Activated T-cell treated with anti-CD3 and anti-CD28 coated beads, Interleukin-2, amount 50 U/mL, for 72 hours (primary cell): ENCODE data around the gene ADCY5. TPM values are rescaled to one million over a fixed set of nuclear protein-coding genes. Genes with fewer than 3 reads are reported as not detected.

Experiments used
- ATAC-seq, 2 donors: fragments of 150-1000 bp; cut with Tn5 transposase; replicated peaks in 1 of 2; 2 replicates each; pipeline ENCODE4 v1.10.0; 2021; ENCODE audit warnings: moderate library complexity in 2 of 2, mild to moderate bottlenecking in 1 of 2
- DNase-seq, 2 donors: peaks; one replicate each; pipeline ENCODE4 v3.0.0; 2021 to 2022; ENCODE audit warnings: mixed read lengths in 1 of 2
- H3K27ac Mint-ChIP-seq: one replicate; pipeline ENCODE4 v1.8.0; 2022; ENCODE audit warnings: mild to moderate bottlenecking, moderate library complexity, mixed read lengths
- H3K27me3 Mint-ChIP-seq: one replicate; pipeline ENCODE4 v1.8.0; 2022; ENCODE audit warnings: low read depth, mixed read lengths
- H3K36me3 Mint-ChIP-seq, 2 donors: one replicate each; pipeline ENCODE4 v1.8.0; 2022; ENCODE audit warnings: mixed read lengths in 2 of 2, mild to moderate bottlenecking in 1 of 2; ENCODE audit not compliant: insufficient read depth in 2 of 2
- H3K4me1 Mint-ChIP-seq: one replicate; pipeline ENCODE4 v1.8.0; 2022; ENCODE audit warnings: low read depth, mixed read lengths
- H3K4me3 Mint-ChIP-seq, 2 donors: one replicate each; pipeline ENCODE4 v1.8.0; 2022; ENCODE audit warnings: mild to moderate bottlenecking in 2 of 2, mixed read lengths in 2 of 2, moderate library complexity in 2 of 2
- H3K9me3 Mint-ChIP-seq, 2 donors: one replicate each; pipeline ENCODE4 v1.8.0; 2022; ENCODE audit warnings: mixed read lengths in 2 of 2
- total RNA-seq, 2 donors: library from RNA; stranded (reverse); gene quantifications; one replicate each; pipeline ENCODE4 v1.2.3, GENCODE V29; 2022

The ADCY5 gene
- total RNA-seq, 2 donors from 2014 or later, result not detected

DNA sequence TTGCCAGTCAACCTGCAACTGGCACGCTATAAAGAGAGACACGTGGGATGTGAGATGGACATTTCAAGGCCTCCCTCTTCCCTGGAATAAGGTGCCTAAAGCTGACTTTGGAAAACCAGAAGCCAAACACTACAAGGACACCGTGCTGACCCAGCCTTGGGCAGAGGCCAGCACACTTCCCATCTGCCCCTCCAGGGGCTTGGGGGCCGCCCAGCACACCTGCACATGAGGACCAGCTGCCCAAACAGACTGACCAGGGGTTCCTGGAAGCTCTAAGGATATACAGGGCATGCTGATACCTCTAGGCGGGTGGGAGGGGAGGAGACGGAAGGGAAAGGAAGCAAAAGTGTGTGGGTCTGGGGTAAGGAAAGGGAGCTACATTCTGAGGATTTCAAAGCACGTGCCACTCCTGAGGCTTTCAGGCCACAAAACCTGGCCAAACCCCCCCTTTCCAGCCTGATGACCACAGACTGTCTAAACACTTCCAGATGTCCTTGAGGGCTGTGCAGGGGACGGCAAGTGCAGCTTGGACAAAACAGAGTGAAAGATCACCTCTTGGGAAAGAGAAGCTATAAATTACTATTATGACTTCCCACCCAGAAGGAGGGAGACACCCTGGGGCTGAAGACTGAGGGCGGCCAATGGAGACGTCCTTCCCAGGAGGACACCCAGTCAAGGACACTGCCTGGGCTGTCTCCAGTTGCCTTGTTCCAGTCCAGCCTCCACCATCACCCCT lies 57.9 kb downstream of the ADCY5 start:
- H3K4me1 Mint-ChIP-seq, result no peaks in the 10 kb centered on the region
- ATAC-seq (no peak), DNase-seq (no peak)
- no peaks in the 10 kb centered on the region for H3K36me3 Mint-ChIP-seq
- peaks cover 21% of the 10 kb centered on the region for H3K27me3 Mint-ChIP-seq
- H3K4me3 Mint-ChIP-seq, result no peak overlapping the region
- no peak overlapping the region for H3K27ac Mint-ChIP-seq
- no peaks in the 10 kb centered on the region for H3K9me3 Mint-ChIP-seq

DNA sequence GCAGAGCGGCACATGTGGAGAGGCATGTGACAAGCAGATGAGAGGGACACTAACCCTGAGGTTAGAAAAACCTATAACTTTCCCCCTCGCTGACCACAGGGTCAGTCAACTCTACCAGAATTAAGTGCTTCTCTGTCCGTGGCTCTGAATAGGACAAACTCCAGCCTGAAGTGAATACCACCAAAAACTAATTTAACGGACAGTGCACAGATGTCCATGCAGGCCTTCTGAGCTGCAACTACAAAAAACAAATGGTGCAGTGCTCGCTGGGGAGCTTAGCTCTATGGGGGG lies 59.3 kb downstream of the ADCY5 start:
- peaks cover 10% of the 10 kb centered on the region for H3K27me3 Mint-ChIP-seq
- DNase-seq, result no peak
- H3K9me3 Mint-ChIP-seq, result no peaks in the 10 kb centered on the region
- ATAC-seq, result no peak
- no peak overlapping the region for H3K27ac Mint-ChIP-seq
- no peaks in the 10 kb centered on the region for H3K36me3 Mint-ChIP-seq
- no peak overlapping the region for H3K4me3 Mint-ChIP-seq
- no peaks in the 10 kb centered on the region for H3K4me1 Mint-ChIP-seq

DNA sequence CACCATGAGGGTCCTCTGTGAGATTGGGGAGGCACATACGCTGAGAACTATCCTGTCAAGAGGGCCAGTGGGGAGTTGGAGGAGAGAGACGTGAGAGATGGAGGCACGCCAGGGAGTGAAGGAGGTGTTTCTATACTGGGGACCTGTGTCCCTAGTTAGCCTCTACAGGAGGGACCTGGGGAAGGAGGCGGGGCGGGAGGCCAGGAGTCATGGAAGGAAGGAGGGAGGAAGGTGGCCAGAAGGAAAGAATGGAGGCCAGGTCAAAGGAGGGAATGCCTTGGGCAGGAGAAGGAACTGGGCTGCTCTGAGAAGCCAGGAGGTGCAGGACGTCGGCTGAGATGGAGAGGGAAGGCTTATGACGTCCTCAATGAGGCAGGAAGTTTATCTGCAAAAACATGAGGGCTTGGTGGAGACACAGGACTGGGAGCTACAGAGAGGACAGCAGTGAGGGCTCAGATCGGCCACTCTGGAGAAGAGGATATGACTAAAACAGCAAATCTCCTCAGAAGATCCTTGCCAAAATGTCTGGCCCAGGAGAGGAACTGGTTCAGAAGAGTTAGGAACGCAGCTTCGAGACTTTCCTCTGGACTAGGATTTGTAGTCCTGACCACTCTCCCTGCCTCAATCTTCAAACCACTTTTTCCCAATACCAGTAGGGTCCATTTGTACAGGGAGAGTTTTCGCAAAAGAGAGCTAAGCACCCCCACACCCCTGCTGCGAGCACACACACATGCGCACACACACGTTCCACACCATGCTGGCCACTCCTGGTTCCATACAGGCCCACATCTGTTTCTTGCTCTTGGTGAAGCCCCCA lies 59.9 kb downstream of the ADCY5 start:
- H3K4me3 Mint-ChIP-seq, result no peak overlapping the region
- H3K9me3 Mint-ChIP-seq, result no peaks in the 10 kb centered on the region
- peaks cover 10% of the 10 kb centered on the region for H3K27me3 Mint-ChIP-seq
- no peak for ATAC-seq
- no peaks in the 10 kb centered on the region for H3K36me3 Mint-ChIP-seq
- H3K27ac Mint-ChIP-seq, result no peak overlapping the region
- no peak for DNase-seq
- H3K4me1 Mint-ChIP-seq, result no peaks in the 10 kb centered on the region

DNA sequence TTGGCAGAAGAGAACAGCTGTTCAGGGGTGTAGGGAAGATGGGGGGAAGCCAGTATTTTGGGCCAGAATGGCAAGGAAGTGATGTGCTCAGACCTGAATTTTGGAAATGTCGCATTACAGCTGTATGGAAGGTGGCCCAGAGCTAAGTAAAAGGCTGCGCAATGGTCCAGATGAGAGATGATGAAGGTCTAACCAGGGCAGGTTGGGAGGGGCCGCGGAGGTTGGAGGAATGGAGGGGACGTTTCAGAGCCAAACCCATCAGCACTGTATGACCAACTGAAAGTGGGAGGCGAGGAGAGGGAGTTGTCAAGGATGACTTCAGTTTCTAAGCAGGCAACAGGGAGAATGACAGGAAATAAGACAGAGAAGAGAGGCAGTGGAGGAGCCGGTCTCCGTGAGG lies 60.8 kb downstream of the ADCY5 start:
- peaks cover 10% of the 10 kb centered on the region for H3K27me3 Mint-ChIP-seq
- H3K4me1 Mint-ChIP-seq, result no peaks in the 10 kb centered on the region
- DNase-seq (no peak), ATAC-seq (no peak)
- H3K4me3 Mint-ChIP-seq, result no peak overlapping the region
- no peak overlapping the region for H3K27ac Mint-ChIP-seq
- H3K9me3 Mint-ChIP-seq, result no peaks in the 10 kb centered on the region
- no peaks in the 10 kb centered on the region for H3K36me3 Mint-ChIP-seq

DNA sequence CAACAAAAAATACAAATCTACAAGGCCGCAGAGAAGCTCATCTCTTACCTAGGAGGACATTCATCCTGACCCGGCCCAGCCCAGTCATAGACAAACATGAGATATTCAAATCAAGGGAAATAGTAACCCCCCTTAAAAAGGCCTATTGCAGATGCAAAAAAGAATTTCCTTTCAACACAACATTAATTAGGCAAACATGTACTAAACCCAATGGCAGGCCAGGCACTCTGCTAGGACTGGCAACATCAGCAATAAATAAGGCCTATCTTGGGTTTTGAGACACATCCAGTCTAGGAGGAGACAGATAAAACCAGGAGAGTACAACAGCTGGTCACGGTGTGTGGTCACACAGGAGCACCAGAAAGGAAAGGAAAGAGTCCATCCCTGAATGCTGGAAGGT lies 61.4 kb downstream of the ADCY5 start:
- Mint-ChIP-seq H3K9me3 (no peaks in the 10 kb centered on the region), H3K27ac (no peak overlapping the region), H3K27me3 (peaks cover 10% of the 10 kb centered on the region), H3K4me1 (no peaks in the 10 kb centered on the region), H3K4me3 (no peak overlapping the region), H3K36me3 (no peaks in the 10 kb centered on the region)
- DNase-seq (no peak), ATAC-seq (no peak)

DNA sequence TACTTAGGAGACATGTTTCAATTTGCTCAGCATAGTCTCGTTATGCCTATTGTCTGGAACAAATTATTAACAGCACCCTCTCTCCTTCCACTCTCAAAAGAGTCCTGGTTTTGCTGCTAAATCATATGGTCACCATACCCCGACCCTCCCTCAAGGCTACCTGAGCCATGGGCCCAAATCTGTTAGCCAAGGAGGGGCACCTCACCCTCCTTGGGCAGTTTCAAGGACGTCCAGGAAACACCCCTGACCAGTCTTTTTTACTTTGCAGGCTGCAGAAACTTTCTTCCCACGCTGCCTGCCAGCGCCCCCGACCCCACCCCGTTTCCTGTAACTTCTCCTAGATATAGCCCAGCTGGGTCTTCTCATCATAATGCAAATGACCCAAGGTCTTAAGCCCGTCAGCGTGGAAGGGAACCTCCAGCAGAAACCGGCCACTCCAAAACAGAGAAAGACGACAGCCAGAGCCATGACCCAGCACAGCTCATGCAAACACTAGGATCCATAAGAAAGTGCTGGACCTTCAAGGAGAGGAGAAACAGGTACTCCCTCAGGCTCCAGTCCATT lies 62.3 kb downstream of the ADCY5 start:
- DNase-seq, result no peak
- no peak for ATAC-seq
- no peaks in the 10 kb centered on the region for H3K9me3 Mint-ChIP-seq
- H3K36me3 Mint-ChIP-seq, result no peaks in the 10 kb centered on the region
- H3K27ac Mint-ChIP-seq, result no peak overlapping the region
- H3K4me1 Mint-ChIP-seq, result no peaks in the 10 kb centered on the region
- peaks cover 10% of the 10 kb centered on the region for H3K27me3 Mint-ChIP-seq
- no peak overlapping the region for H3K4me3 Mint-ChIP-seq

DNA sequence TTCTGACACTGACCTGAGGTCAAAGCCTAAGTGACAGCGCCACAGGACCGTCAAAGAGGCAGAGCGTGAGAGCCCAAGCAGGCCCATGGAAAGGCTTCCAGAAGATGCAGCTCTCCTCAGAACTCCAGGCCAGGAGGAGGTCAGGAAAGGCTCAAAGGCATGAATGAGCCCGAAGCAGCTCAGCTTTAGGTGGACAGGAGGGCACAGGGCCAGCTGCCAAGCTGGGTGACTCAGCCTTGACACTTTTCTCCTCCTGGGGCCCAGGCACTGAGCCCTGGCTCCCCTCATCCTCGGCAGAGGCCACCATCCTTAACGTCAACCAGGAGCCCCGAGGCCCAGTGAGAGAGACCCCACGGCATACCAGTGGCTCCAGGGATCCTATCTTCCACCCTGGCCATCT lies 62.9 kb downstream of the ADCY5 start:
- DNase-seq (no peak), ATAC-seq (no peak)
- Mint-ChIP-seq H3K4me1 (no peaks in the 10 kb centered on the region), H3K9me3 (no peaks in the 10 kb centered on the region), H3K27me3 (peaks cover 10% of the 10 kb centered on the region), H3K4me3 (no peak overlapping the region), H3K36me3 (no peaks in the 10 kb centered on the region), H3K27ac (no peak overlapping the region)

DNA sequence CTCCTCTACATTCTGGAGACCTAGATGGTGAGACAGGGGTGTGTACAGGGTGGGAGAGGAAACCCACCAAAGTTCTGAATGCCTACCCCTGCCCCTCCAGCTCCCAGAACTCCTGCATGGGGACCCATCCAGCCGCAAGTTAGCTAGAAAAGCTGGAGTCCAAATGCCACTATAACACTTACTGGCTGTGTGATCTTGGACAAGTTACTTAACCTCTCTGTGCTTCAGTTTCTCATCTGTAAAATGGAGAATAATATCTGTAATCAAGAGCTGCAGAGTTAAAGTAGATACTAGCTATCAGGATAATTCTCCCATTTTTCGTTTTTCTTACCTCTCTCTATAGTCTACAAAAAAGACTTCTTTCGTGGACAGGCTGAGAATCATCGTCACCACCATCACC lies 63.4 kb downstream of the ADCY5 start:
- Mint-ChIP-seq H3K27ac (no peak overlapping the region), H3K4me1 (no peaks in the 10 kb centered on the region), H3K27me3 (peaks cover 10% of the 10 kb centered on the region), H3K36me3 (no peaks in the 10 kb centered on the region), H3K9me3 (no peaks in the 10 kb centered on the region), H3K4me3 (no peak overlapping the region)
- DNase-seq (no peak), ATAC-seq (no peak)

DNA sequence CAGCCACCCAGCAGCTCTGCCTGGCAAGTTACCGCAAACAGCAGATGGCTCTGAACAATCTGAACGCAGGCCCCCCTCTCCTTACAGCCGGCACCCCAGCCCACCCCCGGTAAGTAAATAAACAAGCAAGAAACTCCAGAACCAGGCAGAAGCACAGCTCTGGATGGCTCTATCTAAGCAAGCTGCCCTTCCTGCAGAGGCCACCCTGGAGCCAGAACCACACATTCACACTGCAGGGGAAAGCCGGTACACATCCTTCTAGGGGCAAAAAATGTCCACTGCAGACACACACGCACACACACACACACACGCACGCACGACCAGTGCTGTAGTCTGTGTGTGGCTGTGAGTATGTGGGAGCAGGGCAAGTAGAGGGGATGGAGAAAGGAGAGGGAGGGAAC lies 63.9 kb downstream of the ADCY5 start:
- ATAC-seq, result no peak
- H3K27ac Mint-ChIP-seq, result no peak overlapping the region

DNA sequence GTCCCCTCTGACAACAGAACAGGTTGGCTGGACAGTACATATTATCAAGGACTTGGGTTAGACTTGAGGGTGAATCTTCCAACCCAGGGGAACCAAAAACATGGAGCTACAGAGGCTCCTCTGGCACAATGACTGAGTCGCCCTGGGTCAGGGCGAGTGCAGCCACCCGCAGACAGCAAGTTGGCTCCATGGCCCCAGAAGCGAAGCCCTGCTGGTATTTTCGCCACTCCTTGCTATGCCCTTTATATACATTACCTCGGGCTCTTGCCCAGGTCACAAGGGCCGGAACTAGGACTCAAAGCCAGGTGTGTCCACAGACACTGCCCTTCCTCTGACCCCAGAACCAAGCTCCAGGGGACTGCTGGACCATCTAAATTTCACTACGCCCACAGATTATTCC lies 64.6 kb downstream of the ADCY5 start:
- Mint-ChIP-seq H3K4me3 (no peak overlapping the region), H3K36me3 (no peaks in the 10 kb centered on the region), H3K4me1 (no peaks in the 10 kb centered on the region), H3K27ac (no peak overlapping the region), H3K9me3 (no peaks in the 10 kb centered on the region), H3K27me3 (peaks cover 10% of the 10 kb centered on the region)
- ATAC-seq, result no peak
- DNase-seq, result no peak

More for the DNA sequence above, 63.9 kb downstream of the ADCY5 start:
- Mint-ChIP-seq H3K36me3 (no peaks in the 10 kb centered on the region), H3K27me3 (peaks cover 10% of the 10 kb centered on the region), H3K9me3 (no peaks in the 10 kb centered on the region), H3K4me3 (no peak overlapping the region), H3K4me1 (no peaks in the 10 kb centered on the region)
- DNase-seq, result no peak

DNA sequence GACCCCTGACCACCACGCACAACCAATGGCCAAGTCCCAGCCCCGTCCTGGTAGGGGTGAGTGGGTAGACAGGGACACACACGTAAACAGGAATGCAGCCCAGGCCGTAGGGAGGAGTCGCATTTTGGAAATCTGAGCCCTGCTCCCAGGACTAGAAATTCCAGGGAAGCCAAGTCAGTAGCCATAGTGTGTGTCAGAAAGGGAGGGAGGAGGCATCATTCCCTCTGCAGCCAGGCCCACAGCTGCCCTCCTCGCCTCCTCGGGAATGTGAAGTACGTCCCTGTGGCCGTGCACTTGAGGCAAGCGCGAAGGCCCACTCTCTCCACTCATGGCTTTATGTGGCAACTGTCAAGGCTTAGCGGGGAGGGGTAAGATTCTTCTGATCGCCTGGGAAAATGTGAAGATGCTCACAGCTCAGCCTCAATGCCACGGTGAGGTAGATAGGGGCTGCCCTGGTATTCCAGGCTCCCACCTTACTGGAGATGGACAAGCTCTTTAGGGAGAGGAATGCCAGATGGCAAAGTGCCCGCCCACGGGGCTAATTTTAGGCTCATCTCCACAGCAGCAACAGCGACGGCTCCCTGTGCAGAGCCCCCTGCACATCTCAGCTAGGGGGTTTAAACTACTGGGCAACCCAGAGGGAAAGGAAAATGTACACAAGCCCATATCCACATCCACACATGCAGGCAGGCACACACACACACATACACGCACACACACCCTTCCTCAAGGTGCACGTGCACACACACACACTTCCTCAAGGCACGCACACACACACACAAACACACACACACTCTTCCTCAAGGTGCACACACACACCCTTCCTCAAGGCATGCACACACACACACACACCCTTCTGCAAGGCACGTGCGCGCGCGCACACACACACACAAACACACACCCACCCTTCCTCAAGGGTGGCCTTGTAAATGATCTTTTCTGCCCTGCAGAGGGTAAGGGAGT lies 65.5 kb downstream of the ADCY5 start:
- H3K4me1 Mint-ChIP-seq, result no peaks in the 10 kb centered on the region
- ATAC-seq, result no peak
- no peak overlapping the region for H3K4me3 Mint-ChIP-seq
- H3K9me3 Mint-ChIP-seq, result no peaks in the 10 kb centered on the region
- no peak for DNase-seq
- no peaks in the 10 kb centered on the region for H3K36me3 Mint-ChIP-seq
- no peak overlapping the region for H3K27ac Mint-ChIP-seq
- H3K27me3 Mint-ChIP-seq, result peaks cover 9% of the 10 kb centered on the region

DNA sequence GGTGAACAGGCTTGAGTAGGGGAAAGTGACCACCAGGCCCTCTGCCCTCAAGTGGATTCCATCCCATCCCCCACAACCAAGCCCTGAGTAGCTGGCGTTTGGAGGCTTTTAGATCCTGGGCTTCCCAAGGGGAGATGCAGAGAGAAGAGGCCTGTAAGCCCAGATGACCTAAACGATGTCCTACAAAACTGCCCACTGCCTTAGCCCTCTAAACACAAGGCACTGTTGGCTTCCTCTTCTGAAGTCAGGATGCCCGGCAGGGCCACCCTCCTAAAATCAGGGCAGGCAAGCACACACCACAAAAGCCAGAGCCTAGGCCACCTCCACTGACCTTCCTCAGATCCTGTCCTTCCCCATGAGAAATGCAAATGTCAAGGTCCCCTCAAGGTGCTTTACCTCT lies 68.6 kb downstream of the ADCY5 start:
- ATAC-seq (no peak), DNase-seq (no peak)
- Mint-ChIP-seq H3K36me3 (no peaks in the 10 kb centered on the region), H3K4me1 (no peaks in the 10 kb centered on the region), H3K9me3 (no peaks in the 10 kb centered on the region), H3K27ac (no peak overlapping the region), H3K4me3 (no peak overlapping the region), H3K27me3 (peaks cover 6% of the 10 kb centered on the region)
